ENCODE data around the gene SYNPO.
A peak's percentile ranks its signal among the peaks of the same experiment; 100 is the strongest.

The SYNPO gene

DNA sequence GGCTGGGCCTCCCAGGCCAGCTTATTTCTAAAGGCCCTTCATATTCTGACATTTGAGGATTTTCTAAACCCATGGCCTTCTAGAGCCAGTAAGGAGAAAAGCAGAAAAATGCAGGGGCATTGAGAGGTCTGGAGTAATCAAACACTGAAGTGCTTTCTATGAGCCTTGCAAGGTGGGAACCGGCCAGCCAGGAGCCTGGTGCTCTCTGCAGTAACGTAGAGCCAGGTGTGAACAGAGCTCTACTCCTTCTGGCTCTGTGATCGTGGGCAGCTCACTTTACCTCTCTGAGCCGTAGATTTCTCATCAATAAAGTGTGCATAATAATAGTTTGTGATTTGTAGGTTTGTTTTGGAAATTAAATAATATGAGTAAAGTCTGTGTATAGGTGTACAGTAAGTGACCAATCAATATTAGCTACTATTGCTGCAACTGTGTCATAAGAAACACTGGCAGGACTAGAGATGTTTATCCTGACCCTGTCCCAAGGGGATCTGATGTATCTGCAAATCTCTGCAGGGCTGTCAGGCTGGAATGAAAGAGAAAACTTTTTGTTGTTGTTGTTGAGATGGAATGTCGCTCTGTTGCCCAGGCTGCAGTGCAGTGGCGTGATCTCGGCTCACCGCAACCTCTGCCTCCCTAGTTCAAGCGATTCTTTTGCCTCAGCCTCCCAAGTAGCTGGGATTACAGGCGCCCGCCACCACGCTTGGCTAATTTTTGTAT lies 2.7 kb downstream of the SYNPO start:
- no peak for DNase-seq

DNA sequence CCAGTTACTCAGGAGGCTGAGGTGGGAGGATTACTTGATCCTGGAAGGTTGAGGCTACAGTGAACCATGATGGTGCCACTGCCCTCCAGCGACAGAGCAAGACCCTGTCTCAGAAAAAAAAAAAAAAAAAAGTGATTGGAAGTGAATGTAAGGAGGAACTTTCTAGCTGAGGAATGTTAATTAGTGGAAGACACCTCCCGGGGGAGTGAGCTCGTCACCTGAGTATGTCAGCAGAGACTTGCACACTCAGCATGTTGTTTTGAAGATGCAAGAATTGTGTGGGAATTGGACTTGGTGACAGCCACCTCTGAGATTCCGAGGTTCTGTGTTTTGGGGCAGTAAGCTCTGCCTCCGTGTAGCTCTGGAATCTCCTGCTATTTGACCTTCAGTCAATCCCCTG lies 3.6 kb downstream of the SYNPO start:
- DNase-seq, result no peak

DNA sequence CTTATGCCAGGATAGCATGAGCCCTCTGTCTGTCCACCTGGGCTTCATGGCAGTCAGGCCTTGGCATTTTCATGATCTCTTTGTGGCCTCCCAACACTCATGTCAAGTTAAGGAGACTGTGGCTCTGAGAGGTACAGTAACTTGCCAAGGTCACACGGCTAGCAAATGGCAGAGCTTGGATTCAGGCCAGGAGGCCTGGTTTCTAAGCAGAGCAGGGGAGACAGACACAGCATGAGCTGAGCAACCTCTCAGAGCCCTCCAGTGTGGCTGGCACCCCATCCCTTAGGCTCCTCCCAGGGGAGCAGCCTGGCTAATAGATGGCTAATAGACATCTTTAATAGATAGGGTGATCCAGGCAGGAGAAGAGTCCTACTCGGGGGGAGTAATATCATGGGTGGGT lies 4.1 kb downstream of the SYNPO start:
- no peak for DNase-seq

DNA sequence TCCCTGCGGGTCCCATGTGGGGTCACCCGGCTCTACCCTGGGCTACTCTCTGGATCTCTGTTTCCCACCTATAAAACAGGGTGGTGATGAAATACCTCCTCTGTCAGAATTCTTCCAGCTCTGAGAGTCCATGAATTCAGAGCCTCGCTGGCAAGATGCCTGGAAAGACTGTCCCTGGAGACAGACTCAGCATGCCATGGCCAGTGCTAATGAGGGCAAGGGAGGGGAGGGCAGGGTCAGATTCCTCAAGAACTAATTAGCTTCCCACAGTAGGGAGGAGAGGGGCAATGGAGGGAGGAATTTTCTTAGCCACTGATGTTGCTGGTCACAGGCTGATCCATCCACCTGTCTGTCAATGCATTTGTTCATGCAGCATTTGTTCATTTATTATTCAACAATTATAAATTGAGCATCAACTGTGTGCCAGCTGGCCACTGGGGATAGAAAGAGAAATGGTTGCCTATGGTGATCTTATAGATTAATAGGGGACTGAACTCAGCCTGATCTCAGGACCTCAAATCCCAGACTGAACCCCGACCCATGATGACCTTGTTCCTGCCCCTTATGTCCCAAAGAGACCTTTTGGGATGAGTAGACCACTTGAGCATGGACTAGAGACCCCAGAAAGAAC lies 4.7 kb downstream of the SYNPO start:
- no peak for DNase-seq

DNA sequence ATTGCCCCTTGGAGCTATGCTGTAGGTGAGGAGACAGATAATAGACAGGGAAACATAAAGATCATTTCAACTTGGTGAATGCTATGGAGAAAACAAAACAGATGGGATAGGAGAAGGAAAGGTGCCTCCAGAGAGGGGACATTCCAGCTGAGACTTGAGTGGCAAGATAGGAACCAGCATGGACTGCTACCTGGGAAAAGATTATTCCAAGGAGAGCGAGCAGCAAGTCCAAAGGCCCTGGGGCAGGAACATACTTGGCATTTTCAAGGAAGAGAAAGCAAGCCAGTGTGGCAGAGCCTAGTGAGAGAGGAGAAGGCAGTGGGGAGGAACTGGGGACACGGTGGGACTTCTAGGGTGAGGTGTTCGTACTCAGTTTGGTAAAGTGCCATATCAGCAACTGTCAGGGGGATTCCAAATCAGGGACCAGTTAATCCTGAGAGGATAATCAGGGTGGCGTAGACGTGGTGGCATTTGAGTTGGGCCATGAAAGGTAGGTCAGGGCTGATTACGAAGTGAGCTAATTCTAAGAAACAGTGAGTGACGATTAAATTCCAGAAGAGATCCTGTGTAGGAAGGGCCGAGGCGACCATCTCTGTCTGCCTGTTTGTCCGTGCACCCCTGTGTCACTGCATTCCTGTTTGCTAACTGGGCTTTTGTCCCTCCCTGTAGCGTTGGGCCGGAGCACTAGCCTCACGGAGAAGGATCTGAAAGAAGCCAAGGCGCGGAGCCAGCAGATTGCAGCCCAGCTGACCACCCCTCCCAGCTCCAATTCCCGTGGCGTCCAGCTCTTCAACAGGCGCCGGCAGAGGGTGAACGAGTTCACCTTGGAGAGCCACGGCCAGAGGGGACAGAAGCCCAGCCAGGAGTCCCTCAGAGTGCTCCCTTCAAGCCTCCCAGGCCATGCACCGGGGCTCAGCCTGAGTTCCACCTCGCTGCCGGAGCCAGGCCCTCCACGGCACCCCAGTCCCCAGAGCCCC lies 7.1 kb downstream of the SYNPO start:
- no peak for DNase-seq

DNA sequence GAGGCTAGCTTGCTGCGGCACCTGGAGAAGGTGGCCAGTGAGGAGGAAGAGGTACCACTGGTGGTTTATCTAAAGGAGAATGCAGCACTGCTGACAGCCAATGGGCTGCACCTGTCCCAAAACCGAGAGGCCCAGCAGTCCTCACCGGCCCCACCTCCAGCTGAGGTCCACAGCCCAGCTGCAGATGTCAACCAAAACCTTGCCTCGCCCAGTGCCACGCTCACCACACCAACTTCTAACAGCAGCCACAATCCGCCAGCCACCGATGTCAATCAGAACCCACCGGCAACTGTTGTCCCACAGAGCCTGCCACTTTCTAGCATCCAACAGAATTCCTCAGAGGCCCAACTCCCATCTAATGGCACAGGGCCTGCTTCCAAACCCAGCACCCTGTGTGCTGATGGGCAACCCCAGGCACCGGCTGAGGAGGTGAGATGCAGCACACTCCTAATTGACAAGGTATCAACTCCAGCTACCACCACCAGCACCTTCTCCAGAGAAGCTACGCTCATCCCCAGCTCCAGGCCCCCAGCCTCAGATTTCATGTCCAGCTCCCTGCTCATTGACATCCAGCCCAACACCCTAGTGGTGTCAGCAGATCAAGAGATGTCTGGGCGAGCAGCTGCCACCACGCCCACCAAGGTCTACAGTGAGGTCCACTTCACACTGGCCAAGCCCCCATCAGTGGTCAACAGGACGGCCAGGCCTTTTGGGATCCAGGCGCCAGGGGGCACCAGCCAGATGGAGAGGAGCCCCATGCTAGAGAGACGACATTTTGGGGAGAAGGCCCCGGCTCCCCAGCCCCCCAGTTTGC lies 8.0 kb downstream of the SYNPO start:
- no peak for DNase-seq

DNA sequence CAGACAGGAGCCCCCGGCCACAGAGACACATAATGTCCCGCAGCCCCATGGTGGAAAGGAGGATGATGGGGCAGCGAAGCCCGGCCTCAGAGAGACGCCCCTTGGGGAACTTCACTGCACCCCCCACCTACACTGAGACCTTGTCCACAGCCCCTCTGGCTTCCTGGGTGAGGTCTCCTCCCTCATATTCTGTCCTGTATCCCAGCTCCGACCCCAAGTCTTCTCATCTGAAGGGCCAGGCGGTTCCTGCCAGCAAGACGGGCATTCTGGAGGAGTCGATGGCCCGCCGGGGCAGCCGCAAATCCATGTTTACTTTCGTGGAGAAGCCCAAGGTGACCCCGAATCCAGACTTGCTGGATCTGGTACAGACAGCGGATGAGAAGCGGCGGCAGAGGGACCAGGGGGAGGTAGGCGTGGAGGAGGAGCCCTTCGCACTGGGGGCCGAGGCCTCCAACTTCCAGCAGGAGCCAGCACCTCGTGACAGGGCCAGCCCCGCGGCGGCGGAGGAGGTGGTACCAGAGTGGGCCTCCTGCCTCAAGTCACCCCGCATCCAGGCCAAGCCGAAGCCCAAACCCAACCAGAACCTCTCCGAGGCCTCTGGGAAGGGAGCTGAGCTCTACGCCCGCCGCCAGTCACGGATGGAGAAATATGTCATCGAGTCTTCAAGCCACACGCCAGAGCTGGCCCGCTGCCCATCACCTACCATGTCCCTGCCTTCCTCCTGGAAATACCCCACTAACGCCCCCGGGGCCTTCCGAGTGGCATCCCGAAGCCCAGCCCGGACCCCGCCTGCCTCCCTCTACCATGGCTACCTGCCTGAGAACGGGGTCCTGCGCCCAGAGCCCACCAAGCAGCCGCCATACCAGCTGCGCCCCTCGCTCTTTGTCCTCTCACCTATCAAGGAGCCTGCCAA lies 8.9 kb downstream of the SYNPO start:
- no peak for DNase-seq

DNA sequence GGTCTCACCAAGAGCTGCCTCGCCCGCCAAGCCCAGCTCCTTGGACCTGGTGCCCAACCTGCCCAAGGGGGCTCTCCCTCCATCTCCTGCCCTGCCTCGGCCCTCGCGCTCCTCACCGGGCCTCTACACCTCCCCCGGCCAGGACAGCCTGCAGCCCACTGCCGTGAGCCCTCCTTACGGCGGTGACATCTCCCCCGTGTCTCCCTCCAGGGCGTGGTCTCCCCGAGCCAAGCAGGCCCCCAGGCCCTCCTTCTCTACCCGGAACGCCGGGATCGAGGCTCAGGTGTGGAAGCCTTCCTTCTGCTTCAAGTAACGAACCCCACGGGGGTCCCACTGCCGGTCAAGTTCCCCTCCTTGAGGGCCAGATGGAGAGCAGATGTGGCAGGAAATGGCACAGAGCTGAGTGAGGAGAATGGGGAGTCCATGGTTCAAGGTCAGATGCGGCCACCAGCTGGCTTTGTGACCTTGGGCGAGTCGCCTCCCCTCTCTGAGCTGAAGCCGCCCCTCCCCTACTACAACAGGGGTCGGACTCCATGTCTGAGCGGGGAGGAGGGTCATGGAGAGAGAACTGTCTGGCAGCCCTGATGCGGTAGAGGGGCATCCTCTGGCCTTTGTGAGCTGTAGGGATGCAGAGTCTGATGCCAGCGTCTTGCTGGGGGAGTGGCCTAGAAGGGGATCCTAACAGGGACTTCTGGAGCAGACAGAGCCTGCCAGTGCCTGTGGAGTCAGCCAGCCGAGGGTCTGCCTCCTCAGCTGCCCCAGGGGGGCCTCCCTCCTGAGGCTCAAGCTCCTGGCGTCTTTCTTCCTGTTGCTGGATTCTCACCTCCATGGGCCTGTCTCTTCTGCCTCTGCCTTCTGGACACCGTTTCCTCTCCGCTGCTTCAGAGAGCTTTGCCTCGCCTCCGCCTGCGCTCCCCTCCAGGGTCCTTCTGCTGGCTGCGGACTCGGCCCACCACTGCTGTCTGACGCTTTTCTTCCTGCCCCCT lies 9.9 kb downstream of the SYNPO start:
- no peak for DNase-seq

DNA sequence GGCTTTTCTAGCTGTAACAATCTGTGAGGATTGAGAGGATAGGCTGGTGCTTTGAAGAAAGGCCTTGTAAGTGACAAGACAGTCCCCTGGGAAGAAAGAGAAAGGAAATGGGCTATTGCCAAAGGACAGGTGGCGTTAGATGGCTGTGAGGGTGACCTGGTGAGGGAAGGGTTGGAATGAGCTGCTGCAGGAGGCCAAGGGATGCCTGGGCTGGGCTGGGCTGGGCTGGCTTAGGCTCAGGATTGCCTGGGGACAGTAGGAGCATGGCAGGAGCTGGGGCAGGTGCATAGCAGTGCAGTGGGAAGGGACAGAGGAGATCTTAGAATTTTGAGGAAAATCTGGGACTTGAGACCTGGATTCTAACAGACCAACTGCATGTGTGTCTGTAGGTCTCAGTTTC lies 10.9 kb downstream of the SYNPO start:
- no peak for DNase-seq

DNA sequence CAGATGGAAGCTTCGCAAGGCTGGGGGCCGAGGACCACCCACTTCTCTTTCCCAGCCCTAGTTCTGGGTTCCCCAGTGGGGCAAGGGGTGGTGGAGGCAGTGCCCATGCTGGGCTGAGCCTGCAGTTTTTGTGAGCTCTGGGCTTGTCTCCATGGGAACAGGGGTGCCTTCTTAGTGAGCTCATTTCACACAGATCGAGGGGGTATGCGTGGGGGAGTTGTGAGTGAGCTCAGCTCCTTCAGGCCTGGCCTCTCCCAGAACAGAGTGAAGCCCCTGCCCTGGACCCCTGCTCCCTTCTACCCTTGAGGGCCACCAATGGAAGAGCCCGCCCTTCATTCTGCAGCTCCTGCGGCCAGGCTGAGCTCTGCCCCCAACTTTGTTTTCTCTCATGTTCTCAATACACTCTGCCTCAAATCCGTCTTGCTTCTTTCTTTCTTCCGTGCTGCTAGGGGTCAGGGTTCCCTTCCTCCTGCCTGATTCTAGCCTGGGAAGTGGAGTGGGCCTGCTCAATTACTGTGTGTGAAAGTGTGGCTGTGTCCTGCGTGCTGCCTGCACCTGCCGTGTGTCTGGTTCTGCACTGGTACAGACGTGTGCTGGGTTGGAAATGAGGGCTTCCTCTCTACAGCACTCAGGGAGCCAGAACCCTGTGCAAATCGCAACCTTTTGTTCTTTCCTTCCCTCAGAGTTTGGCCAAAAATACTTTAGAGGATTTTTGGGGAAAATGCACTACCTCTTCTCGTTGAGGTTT lies 11.6 kb downstream of the SYNPO start:
- no peak for DNase-seq

DNA sequence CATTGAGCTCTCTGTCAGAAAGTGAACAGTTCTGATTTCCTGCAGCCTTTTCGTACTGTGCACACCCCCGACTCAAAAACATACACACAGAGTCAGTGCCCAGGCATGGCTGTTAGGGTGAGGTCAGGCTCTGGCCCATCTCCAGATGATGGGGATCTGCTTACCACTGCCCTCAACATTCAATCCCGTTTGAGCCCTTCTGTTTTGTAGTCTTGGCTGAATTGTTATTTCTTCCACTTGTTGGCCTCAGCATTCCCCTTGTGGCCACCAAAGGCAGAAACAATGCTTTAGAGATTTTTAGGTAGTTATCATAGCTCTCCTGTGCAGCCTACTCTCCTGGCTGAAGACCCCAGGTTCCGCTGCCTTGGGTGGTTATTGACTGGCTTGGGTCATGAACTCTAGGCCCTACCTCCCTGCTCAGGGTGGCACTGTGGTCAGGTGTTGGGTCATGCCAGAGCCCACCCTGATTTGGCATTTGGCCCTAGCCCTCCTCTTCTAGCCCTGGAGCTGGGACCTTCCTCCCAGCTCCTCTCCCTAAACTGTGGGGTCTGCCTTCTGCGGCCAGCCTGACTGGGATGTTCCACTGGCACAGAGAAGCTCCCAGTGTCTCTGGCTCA lies 12.8 kb downstream of the SYNPO start:
- DNase-seq, result no peak

DNA sequence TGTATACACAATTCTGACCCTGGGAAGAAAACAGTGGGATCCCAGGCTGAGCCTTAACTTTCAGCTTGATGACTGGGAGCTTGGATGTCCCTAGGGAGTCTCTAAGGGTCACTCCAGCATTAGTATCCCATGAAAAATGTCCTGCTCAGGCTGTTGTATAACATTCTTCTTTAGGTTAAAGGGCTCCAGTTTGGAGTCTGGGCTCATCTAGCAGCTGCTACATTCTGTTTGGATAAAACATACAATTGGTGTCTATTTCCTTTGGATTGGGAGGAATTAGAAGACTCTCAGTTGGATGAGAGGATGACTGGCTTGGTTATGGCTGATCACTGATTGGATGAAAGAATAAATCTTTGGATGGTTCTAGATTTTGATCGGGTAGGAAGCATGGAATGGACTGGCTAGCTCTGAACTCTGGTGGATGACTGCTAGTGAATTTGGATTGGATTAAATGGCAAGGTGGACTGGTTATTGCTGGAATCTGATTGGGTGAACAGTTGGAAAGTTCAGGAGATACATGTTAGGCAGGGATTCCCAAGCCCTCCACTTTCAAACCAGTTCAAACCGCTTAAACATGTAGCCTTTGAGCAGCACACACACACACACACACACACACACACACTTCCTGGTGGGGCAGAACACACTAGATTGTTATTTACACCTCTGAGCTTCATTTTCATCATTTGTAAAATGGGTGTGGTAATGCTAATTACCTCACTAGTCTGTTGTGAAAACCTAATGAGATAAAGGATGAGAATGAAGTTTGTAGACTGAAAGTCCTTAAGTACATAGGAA lies 13.5 kb downstream of the SYNPO start:
- DNase-seq, result no peak

DNA sequence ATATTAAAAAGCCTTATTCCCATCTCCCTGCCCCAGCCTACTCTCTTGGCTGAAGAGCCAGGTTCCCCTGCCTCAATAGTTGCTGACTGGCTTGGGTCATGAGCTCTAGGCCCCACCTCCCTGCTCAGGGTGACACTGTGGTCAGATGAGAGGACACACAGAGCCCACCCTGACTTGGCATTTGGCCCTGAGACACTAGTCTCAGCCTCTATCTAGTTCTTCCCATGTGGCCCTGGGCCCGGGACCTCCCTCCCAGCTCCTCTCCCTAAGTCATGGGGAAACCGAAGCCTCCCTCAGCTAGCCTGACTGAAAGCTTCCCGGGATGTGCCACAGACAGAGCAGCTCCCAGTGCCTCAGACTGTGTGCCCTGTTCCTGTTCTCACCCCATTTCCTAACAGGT lies 14.8 kb downstream of the SYNPO start:
- DNase-seq, result no peak

DNA sequence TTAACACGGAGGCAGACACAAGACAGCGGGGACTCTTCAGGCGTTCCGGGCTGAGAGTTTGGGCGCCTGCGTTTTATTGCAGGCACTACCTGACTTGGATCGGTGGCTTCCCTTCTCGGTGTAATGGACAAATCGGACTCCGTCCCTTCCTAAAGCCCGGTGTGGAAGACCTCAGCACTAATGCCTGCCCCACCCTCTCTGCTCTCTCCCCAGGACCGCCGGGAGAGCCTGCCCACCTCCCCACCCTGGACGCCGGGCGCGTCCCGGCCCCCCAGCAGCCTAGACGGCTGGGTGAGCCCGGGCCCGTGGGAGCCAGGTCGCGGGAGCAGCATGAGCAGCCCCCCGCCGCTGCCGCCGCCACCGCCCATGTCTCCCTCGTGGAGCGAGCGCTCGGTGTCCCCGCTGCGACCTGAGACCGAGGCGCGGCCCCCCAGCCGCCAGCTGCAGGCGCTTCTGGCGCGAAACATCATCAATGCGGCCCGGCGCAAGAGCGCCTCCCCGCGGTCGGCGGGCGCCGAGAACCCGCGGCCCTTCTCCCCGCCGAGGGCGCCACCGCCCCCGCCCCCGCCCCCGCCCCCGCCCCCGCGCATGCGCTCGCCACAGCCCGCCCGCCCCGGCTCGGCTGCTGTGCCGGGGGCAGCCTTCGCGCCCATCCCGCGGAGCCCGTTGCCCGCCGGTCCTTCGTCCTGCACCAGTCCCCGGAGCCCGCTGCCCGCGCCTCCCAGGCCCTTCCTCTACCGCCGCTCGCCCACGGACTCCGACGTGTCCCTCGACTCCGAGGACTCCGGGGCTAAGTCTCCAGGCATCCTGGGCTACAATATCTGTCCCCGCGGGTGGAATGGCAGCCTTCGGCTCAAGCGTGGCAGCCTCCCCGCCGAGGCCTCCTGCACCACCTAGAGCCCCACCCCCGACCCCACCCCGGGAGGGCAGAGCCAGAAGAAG lies 16.0 kb downstream of the SYNPO start:
- DNase-seq, result peak; percentile 76

DNA sequence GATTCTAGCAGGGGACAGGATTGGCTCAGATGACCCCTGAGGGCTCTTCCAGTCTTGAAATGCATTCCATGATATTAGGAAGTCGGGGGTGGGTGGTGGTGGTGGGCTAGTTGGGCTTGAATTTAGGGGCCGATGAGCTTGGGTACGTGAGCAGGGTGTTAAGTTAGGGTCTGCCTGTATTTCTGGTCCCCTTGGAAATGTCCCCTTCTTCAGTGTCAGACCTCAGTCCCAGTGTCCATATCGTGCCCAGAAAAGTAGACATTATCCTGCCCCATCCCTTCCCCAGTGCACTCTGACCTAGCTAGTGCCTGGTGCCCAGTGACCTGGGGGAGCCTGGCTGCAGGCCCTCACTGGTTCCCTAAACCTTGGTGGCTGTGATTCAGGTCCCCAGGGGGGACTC lies 17.7 kb downstream of the SYNPO start:
- DNase-seq, result no peak

DNA sequence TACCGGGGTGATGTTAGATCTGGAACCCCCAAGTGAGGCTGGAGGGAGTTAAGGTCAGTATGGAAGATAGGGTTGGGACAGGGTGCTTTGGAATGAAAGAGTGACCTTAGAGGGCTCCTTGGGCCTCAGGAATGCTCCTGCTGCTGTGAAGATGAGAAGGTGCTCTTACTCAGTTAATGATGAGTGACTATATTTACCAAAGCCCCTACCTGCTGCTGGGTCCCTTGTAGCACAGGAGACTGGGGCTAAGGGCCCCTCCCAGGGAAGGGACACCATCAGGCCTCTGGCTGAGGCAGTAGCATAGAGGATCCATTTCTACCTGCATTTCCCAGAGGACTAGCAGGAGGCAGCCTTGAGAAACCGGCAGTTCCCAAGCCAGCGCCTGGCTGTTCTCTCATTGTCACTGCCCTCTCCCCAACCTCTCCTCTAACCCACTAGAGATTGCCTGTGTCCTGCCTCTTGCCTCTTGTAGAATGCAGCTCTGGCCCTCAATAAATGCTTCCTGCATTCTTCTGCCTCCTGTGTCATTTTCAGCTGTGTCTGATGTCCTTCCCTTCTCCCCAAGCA lies 18.3 kb downstream of the SYNPO start:
- no peak for DNase-seq

Measured in effector CD8-positive, alpha-beta T cell (primary cell).